ENCODE data around the gene UBE2R2.
"Not testable (repeated sequence)": the region's sequence is repeated elsewhere in the genome, so short reads cannot be mapped to it uniquely, and the experiment has no call there.

Gene UBE2R2

GRCh38 chr9:33950371-33950770 lies 133.4 kb downstream of the UBE2R2 start:
- no peak overlapping the region for H3K4me3 ChIP-seq (ENCODE audit: low read depth, low read length)
- no peak for TF ChIP-seq CTCF (IDR thresholded peaks at IDR 0.05; ENCODE audit: low read depth, low read length, missing control alignments)
- DNase-seq (ENCODE audit: low read depth): no peak

- no peak for DNase-seq (ENCODE audit: low read depth)
- H3K4me3 ChIP-seq (ENCODE audit: low read depth, low read length): no peak overlapping the region
- TF ChIP-seq CTCF (IDR thresholded peaks at IDR 0.05; ENCODE audit: low read depth, low read length, missing control alignments): no peak
Measured at GRCh38 chr9:33952066-33952465, 135.1 kb downstream of the UBE2R2 start.

GRCh38 chr9:33956544-33956943 lies 139.6 kb downstream of the UBE2R2 start:
- peak; percentile 19 for DNase-seq (ENCODE audit: low read depth)
- TF ChIP-seq CTCF (IDR thresholded peaks at IDR 0.05; ENCODE audit: low read depth, low read length, missing control alignments): no peak

GRCh38 chr9:33959725-33960124 lies 142.8 kb downstream of the UBE2R2 start:
- no peak for TF ChIP-seq CTCF (IDR thresholded peaks at IDR 0.05; ENCODE audit: low read depth, low read length, missing control alignments)
- DNase-seq (ENCODE audit: low read depth): no peak
- H3K4me3 ChIP-seq (ENCODE audit: low read depth, low read length): no peak overlapping the region

More at GRCh38 chr9:33956544-33956943, 139.6 kb downstream of the UBE2R2 start:
- no peak overlapping the region for H3K4me3 ChIP-seq (ENCODE audit: low read depth, low read length)

- not testable (repeated sequence) for H3K4me3 ChIP-seq (ENCODE audit: low read depth, low read length); DNase-seq (ENCODE audit: low read depth)
Measured at GRCh38 chr9:33962468-33962867, 145.5 kb downstream of the UBE2R2 start.

- no peak for DNase-seq (ENCODE audit: low read depth)
- TF ChIP-seq CTCF (IDR thresholded peaks at IDR 0.05; ENCODE audit: low read depth, low read length, missing control alignments): no peak
Measured at GRCh38 chr9:33964086-33964768, 147.3 kb downstream of the UBE2R2 start.

More at GRCh38 chr9:33964086-33964768, 147.3 kb downstream of the UBE2R2 start:
- H3K4me3 ChIP-seq (ENCODE audit: low read depth, low read length): no peak overlapping the region

Measured in GM12864 (cell line).